ENCODE data around the gene ATXN1.

GRCh38 chr6:16371401-16371800 is 389.9 kb downstream of the ATXN1 start:
- TF ChIP-seq CTCF (IDR thresholded peaks at IDR 0.05) (no peak), POLR2A (IDR thresholded peaks at IDR 0.05) (no peak)
